Measurements from ENCODE around the gene PRR20G.

PRR20G gene

DNA sequence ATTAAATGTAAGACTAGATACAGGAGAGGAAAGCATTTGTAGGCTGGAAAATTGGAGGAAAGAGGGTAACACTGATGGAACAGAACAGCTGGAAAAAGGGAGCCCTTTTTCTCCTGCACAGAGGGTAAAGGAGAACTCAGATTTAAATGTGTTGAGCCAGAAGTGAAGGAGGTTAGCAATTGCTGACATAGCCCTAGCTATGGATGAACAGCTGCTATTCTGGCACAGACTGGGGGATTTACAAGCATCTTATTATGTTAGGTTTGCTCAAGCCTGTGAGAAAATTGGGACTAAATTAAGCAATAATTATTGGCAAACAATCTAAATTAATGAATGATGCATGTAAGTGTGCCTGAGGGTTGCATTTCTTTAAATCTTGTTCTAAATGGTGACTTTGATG, 40.6 kb upstream of the PRR20G start:
- no peak overlapping the region for H3K27ac ChIP-seq
- TF ChIP-seq, protein P1, sequence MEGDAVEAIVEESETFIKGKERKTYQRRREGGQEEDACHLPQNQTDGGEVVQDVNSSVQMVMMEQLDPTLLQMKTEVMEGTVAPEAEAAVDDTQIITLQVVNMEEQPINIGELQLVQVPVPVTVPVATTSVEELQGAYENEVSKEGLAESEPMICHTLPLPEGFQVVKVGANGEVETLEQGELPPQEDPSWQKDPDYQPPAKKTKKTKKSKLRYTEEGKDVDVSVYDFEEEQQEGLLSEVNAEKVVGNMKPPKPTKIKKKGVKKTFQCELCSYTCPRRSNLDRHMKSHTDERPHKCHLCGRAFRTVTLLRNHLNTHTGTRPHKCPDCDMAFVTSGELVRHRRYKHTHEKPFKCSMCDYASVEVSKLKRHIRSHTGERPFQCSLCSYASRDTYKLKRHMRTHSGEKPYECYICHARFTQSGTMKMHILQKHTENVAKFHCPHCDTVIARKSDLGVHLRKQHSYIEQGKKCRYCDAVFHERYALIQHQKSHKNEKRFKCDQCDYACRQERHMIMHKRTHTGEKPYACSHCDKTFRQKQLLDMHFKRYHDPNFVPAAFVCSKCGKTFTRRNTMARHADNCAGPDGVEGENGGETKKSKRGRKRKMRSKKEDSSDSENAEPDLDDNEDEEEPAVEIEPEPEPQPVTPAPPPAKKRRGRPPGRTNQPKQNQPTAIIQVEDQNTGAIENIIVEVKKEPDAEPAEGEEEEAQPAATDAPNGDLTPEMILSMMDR (IDR thresholded peaks at IDR 0.05): no peak
- H3K9me3 ChIP-seq: no peaks in the 10 kb centered on the region
- no peaks in the 10 kb centered on the region for H3K36me3 ChIP-seq
- H3K27me3 ChIP-seq: no peaks in the 10 kb centered on the region
- no peaks in the 10 kb centered on the region for H3K4me1 ChIP-seq (ENCODE audit: control insufficient read depth in 1 of 2, insufficient read depth in 1 of 2, low read depth in 1 of 2, low read length in 1 of 2)
- no peak overlapping the region for H3K4me3 ChIP-seq (ENCODE audit: low read depth in 1 of 2, low read length in 1 of 2)

DNA sequence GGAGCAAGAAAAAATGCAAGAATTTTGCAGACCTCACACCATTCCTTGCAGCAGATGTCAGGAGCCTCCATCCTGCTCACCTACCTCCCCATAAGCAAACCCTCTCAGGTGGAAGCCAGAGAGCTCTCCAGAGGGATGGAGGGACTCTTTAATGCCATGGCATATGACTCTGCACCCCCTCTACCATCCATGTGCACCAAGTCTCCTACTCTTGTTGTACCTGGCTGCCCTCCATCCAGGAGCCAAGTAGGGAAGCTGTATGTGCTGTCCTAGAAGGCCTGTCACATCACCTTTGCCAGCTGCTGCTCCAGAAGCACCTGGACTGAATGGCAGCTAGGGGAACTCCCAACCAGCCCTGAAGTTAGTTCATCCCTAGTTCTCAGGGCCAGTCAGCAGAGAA, 38.5 kb upstream of the PRR20G start:
- H3K9me3 ChIP-seq: no peaks in the 10 kb centered on the region
- H3K4me3 ChIP-seq (ENCODE audit: low read depth in 1 of 2, low read length in 1 of 2): no peak overlapping the region
- H3K36me3 ChIP-seq: no peaks in the 10 kb centered on the region
- TF ChIP-seq, protein P1 (IDR thresholded peaks at IDR 0.05): no peak
- no peak overlapping the region for H3K27ac ChIP-seq
- no peaks in the 10 kb centered on the region for H3K27me3 ChIP-seq
- no peaks in the 10 kb centered on the region for H3K4me1 ChIP-seq (ENCODE audit: control insufficient read depth in 1 of 2, insufficient read depth in 1 of 2, low read depth in 1 of 2, low read length in 1 of 2)

GRCh38 chr3:127325629-127325961, 37.7 kb upstream of the PRR20G start:
- TF ChIP-seq, protein P1 (IDR thresholded peaks at IDR 0.05): no peak
- no peaks in the 10 kb centered on the region for H3K4me1 ChIP-seq (ENCODE audit: control insufficient read depth in 1 of 2, insufficient read depth in 1 of 2, low read depth in 1 of 2, low read length in 1 of 2)

DNA sequence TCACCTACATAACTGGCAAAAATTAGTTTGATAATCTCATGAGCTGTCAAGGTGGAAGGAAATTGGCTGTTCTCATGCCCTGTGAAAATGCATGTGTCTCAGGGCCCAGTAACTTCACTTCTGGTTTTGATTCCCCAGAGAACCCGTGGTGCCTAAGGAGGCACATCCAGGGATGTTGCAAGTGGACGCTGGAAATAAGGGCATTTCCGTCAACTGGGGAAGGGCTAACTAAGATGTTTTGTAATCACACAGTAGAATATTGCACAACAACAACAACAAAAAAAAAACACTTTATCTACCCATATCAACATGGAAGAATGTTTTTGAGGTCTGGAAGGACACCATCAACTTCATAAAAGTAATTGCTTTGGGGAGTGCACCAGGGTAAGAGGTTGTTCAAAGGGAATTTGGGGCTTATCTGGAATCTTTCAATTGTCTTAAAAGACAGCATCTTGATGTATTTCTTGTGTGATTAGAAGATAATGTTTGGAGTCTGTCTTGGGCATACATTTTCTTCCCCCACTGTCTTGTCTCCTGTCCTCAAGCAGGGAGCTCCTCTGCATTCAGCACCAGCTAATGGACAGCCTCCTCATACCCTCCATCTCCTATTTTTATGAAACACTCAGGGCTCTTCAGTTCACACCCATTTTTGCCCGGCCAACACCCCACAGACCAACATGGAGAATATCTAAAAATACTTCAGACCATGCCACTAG, 37.2 kb upstream of the PRR20G start:
- Histone ChIP-seq H3K27me3 (no peaks in the 10 kb centered on the region), H3K27ac (no peak overlapping the region), H3K4me3 (ENCODE audit: low read depth in 1 of 2, low read length in 1 of 2) (no peak overlapping the region), H3K36me3 (no peaks in the 10 kb centered on the region), H3K9me3 (no peaks in the 10 kb centered on the region), H3K4me1 (ENCODE audit: control insufficient read depth in 1 of 2, insufficient read depth in 1 of 2, low read depth in 1 of 2, low read length in 1 of 2) (no peaks in the 10 kb centered on the region)
- TF ChIP-seq, protein P1 (IDR thresholded peaks at IDR 0.05): no peak

More at GRCh38 chr3:127325629-127325961, 37.7 kb upstream of the PRR20G start:
- H3K9me3 ChIP-seq: no peaks in the 10 kb centered on the region
- no peak overlapping the region for H3K27ac ChIP-seq
- no peaks in the 10 kb centered on the region for H3K36me3 ChIP-seq
- H3K27me3 ChIP-seq: no peaks in the 10 kb centered on the region
- H3K4me3 ChIP-seq (ENCODE audit: low read depth in 1 of 2, low read length in 1 of 2): no peak overlapping the region

- Histone ChIP-seq H3K4me3 (ENCODE audit: low read depth in 1 of 2, low read length in 1 of 2) (no peak overlapping the region), H3K4me1 (ENCODE audit: control insufficient read depth in 1 of 2, insufficient read depth in 1 of 2, low read depth in 1 of 2, low read length in 1 of 2) (no peaks in the 10 kb centered on the region), H3K36me3 (no peaks in the 10 kb centered on the region), H3K9me3 (no peaks in the 10 kb centered on the region), H3K27ac (no peak overlapping the region), H3K27me3 (no peaks in the 10 kb centered on the region)
- TF ChIP-seq, protein P1 (IDR thresholded peaks at IDR 0.05): no peak
These were observed 36.2 kb upstream of the PRR20G start for GRCh38 chr3:127324076-127324475.

All from neutrophil (primary cell).